ENCODE measurements around the gene L3MBTL3.
"Not testable (repeated sequence)": the region's sequence is repeated elsewhere in the genome, so short reads cannot be mapped to it uniquely, and the experiment has no call there.

The L3MBTL3 gene

GRCh38 chr6:130170160-130170559 lies 151.8 kb downstream of the L3MBTL3 start:
- intact Hi-C loops (cut with DNase I); DNase-seq: not testable (repeated sequence)

- DNase-seq; intact Hi-C loops (cut with DNase I): not testable (repeated sequence)
Observed at GRCh38 chr6:130173377-130174004, 155.1 kb downstream of the L3MBTL3 start.

GRCh38 chr6:130176378-130176777 lies 158.0 kb downstream of the L3MBTL3 start:
- no peak for DNase-seq
- intact Hi-C loops (cut with DNase I), result no loop called here

- no peak for DNase-seq
- intact Hi-C loops (cut with DNase I), result no loop called here
Observed at GRCh38 chr6:130178692-130179091, 160.3 kb downstream of the L3MBTL3 start.

DNA sequence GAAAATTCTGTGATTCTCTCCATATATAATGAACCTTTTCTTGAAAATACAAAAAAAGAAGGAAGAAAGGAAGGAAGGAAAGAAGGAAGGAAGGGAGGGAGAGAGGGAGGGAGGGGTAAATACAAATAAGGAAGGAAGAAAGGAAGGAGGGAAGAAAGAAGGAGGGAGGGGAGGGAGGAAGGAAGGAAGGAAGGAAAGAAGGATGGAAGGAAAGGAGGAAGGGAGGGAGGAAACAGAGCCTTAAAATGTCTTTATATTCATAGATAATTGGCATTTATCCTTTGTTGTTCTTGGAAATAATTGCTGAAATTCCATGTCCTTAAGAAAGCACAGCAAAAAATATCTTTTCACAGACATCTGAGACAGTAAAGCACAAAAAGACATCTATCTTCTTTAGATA lies 164.1 kb downstream of the L3MBTL3 start:
- intact Hi-C loops (cut with DNase I), result no loop called here
- DNase-seq, result no peak

- intact Hi-C loops (cut with DNase I), result no loop called here
- DNase-seq, result no peak
Observed at GRCh38 chr6:130183271-130184222, 165.2 kb downstream of the L3MBTL3 start.

- intact Hi-C loops (cut with DNase I), result no loop called here
Observed at GRCh38 chr6:130185658-130186057, 167.3 kb downstream of the L3MBTL3 start.

GRCh38 chr6:130187335-130188206 lies 169.2 kb downstream of the L3MBTL3 start:
- intact Hi-C loops (cut with DNase I), result no loop called here
- no peak for DNase-seq

More at GRCh38 chr6:130185658-130186057, 167.3 kb downstream of the L3MBTL3 start:
- DNase-seq, result no peak

GRCh38 chr6:130188207-130188899 lies 170.0 kb downstream of the L3MBTL3 start:
- no peak for DNase-seq
- intact Hi-C loops (cut with DNase I), result no loop called here

DNA sequence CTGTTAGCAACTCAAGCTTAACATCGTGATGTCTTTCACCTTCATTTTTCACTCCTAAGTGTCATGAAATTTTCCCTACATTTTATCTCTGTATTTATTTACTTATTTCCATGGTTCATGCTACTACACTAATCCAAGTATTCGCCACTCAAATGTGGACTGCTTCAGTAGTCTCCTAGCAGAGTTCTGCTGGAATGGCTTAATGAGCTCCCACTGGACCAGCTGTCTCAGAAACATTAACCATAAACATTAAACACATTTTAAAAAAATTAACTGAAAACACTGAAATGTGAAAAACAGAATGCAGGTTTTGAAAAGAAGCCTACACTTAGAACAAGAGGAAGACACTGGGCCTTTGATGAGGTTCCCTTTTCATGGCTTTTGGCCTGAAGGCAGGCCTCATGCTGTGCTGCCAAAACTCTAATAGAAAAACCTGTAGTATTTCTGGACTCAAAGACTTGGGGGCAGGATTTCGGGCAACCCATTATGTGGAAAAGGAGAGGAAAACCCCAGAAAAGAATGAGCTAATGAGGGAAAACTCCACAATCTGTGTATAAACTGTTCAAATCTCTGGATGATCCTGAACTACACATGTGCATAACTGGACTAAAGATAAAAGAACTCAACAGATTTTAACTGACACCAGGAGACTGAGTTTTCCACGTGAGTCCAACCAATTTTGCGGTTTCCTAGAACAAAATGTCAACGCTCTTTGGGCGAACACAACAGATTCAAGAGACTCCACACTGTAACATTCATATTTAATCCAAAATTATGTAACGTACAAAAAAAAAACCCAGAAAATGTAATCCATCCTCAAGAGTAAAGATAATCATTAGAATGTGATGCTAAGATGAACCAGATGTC lies 171.4 kb downstream of the L3MBTL3 start:
- DNase-seq, result no peak
- intact Hi-C loops (cut with DNase I), result no loop called here

Data from posterior cingulate gyrus (tissue), 11 donors.